ENCODE data around the gene LHX6.
A peak's percentile ranks its signal among the peaks of the same experiment; 100 is the strongest.

The LHX6 gene

DNA sequence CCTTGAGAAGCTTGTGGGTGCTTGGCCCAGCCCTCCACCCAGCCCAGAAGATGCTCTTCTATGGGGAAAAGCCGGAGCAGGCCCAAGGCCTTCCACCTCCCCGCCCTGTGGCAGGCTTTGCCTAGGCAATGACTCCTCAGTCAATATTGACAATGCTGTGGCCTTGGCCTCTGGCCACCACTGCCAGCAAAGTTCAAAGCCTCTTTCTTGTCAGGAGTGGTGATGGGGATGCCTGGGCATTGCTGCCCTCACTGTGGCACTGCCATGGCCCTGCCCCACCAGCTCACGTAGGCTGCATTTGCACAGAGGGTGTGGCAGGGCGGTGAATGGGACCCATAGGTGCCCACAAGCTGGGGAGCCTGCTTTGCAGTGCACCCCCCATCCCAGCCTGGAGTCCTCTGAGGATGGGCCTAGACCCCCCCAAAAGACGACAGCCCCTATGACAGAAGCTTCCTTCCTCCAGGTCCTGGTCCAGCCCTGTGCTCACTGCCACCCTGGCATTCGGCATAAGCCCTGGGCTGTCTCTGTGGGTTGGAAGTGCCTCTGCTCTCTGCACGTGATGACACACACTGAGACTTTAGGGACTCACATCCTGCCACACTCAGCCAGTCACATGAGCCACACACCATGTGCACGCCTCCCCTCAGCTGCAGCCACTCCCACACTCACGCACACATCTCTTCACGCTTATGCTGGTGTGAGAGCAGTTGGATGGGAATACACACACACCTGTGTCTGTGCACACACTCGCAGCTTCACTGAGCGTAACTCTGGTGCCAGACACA is 38.0 kb downstream of the LHX6 start:
- no peak for DNase-seq (ENCODE audit: low spot score)

DNA sequence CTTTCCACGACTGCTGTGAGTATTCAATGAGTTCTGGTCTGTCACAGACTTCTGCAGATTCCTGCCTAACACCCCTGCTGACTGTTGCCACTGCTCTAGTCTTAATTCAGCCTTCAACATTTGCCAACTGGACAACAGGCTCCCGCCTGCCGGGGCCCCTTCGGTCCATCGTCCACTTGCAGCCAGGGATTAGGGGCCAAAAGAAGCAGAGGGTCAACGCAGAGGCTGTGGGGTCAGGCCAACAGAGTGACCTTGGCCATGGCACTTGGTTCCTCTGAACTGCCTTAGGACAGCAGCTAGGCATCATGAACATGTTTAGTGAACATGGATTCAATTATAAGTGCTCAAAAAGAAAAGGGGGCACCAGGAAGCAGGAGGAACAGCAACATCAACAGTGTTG is 40.4 kb downstream of the LHX6 start:
- DNase-seq (ENCODE audit: low spot score), result no peak

DNA sequence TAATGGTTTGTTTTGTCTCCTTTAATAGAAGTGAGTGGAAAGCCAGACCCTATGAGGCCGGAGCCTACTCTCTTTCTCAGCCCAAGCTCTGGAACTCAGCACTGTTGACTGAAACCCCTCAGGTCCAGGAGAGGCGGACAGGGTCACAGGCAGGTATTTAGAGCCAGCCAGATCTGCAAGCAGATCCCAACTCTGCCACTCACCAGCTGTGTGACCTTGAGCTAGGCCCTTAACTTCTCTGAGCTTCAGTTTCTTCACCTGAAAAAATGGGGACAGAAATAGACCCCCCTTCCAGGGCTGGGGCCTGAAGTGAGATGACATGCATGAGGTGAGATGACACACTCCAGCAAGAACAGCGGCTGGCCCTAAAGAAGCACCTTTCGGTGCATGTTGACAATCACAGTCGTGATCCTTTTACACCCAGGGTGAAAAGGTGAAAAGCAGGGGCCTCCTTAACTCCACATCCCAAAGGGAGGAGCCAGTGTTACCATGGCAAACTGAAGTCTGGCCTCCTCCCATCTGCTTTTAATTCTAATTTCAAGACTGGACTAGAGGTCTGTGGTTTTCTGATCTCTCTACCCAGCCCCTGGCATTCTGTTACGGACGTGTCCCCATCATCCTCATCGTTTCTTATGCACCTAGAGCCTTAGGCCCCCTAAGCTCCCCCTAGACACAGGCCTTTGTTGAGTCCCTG is 41.8 kb downstream of the LHX6 start:
- DNase-seq (ENCODE audit: low spot score), result no peak

DNA sequence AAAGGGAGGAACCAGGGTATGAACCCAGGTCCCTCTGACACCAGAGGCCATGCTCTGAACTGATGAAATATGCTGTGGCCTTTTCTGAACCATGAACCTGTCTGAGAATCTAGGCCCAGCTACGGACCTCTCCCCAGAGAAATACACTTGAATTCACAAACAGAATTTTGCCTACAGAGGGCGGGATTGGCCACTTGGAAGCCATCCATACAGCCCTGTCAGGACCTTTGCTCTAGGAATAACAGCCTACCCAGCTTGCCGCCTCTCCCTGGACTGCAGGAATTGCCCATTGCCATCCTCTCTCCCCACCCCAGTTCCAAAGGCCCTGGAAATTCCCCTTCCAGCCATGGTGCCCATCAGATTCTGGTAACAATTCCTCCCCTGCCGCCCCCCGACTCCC is 42.5 kb downstream of the LHX6 start:
- peak; percentile 44 for DNase-seq (ENCODE audit: low spot score)

DNA sequence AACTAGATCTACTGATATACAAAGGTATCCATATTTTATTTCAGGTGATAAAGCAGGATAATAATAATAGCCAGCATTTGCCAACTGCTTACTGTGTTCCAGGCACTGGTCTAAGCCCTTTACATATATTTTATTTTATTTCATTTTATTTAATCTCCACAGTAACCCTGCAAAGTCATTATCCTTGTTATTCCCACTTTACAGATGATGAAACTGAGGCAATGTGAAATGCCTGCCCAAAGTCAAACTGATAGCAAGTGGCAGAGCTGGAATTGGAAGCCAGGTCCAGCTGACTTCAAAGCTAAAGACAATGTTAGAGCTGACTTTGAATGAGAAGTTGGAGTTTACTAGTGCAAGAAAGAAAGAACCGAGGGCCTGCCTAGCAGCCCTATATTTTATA is 44.2 kb downstream of the LHX6 start:
- DNase-seq (ENCODE audit: low spot score), result no peak

DNA sequence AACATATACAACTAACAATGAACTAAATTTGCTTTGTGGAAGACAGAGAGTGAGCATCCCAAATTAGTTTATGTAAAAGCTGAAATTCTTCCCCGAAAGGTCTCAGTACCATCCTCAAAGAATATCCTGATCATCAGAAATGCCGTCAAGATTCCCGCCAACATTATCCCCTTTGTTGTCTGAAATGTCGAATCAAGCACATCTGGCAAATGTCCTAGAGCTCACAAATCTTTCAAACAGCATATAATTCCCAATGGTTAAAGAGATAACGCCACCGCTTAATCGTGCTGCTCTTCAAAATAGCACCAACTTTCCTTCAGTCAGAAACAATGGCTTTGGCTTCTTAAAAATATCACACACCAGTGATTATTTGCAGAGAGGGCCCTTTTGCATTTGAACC is 45.3 kb downstream of the LHX6 start:
- no peak for DNase-seq (ENCODE audit: low spot score)

DNA sequence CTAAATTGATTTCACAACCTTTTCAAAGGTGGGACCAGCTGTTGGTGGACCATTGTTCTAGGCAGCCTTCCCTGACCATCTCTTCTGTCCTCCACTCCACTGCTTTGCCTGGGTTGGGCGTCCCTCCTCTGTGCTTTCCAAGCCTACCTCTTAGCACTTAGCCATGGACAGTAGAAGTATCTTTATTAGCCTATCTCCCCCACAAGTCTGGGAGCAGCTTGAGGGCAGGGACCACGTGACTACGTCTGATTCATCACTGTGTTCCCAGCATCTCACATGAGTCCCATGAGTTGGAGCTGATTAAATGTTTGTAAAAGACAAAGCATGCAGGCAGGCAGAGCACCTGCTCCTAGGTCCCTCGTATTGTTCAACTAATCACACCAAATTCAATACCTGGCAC is 48.1 kb downstream of the LHX6 start:
- DNase-seq (ENCODE audit: low spot score), result no peak

DNA sequence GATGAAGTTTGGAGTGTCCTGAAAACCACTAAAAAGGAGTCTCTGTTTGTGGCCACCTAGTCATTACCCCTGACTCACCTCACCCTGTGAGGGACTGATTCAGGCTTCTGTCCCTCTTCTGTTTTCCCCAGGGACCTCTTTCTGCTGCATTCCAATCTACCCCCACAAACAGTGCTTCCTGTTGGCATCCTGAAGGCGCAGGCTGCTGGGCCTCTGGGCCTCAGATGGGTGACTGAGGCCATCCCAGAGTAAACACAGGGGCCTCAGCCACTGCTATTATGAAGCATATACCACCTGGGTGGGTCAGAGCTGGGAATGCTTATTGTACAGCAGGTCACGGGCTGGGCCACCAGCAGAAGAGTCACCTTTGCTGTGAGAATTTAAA is 49.1 kb downstream of the LHX6 start:
- no peak for DNase-seq (ENCODE audit: low spot score)

DNA sequence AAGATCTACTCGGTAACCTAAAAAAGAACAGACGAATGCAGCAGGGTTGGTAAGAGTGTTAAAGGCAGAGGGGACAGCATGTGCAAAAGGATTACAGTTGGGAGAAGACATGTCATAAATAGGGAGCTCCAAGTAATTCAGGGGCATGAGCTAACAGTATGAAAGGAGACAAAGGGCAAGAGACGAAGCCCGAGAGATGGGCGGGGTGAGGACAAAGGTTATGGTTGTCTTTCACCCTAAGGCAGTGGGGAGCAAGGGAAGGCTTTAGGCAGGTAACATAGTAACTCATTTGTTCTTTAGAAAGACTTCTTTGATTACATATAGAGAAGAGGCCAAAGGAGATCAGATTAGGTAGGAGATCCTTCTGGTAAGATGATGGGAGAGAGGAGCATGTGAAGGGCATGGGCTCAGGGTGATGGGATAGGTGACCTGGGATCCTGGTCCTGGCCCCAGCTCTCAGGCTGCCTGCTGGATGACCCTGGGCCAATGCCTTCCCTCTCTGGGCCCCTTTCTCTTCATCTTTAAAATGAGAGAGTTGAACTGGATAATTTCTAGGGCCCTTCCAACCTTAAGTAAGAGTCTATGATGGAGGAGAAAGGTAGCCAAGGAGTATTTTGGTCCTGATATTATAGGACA is 49.6 kb downstream of the LHX6 start:
- DNase-seq (ENCODE audit: low spot score), result no peak

DNA sequence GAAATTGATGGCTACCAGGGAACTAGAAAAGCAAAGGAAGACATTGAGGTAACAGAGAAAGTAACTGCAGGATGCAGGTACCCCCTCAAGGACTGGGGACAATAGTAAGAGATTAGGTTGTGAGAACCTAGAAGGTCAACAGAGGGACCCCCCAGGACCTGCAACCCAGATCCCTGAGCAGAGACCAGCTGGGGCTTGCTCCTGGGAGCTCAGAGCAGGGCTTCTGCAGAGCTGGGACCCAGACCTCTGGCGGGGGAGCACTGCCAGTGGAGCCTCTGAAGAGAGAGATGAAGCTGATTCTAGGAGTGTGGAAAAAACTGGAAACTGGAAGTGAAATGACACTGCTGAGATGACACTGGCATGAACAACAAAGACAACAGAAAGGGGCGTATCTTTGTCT is 51.8 kb downstream of the LHX6 start:
- DNase-seq (ENCODE audit: low spot score), result no peak

DNA sequence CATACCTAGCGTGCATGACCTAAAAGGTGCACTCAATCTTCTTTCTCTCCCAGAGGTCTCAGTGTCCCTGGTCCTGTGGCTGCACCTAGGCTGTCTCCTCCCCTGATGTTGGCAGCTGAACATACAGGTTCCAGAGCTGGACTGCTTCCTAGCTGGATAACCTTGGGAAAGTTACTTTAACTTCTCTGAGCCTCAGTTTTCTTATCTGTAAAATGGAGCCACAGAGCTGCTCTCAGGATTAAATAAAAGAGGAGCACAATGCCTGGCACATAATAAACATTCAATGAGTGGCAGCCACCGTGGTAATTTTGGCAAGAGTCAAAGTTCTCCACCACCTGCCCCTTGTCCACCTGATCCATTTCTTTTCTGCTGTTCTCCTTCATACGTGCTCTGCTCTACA is 55.1 kb downstream of the LHX6 start:
- DNase-seq (ENCODE audit: low spot score), result no peak

DNA sequence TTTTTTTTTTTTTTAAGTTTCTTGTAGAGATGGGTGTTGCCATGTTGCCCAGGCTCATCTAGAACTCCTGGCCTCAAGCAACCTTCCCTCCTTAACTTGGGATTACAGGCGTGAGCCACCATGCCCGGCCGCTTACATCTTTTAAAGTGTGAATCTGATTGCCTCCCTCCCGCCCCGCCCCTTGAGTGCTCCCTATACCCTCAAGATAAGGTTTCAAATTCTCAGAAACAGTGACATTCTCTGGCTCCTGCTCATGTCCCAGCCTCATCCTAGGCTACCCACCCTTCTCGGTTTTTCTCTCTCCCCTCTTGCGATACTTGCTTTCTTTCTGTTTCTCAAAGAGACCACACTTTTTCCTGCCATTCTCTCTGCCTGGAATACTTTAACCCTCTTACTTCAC is 56.6 kb downstream of the LHX6 start:
- no peak for DNase-seq (ENCODE audit: low spot score)

DNA sequence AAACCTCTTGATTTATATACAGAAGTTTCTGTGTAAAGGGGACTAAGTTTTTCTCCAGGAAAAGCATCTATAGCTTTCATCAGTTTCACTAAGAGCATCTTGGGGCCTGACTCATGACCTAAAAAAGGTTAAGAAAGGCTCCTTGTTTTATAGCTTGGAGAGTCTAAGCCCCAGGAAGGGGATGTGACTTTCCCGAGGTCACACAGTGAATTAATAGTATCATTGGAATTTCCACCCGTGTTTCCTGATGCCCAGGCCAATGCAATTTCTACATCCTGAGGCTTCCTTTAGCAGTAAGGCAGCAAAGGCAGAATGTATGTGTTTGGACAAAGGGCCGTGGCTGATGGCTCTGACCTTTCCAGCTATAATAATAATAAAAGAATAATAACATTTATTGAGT is 60.4 kb downstream of the LHX6 start:
- no peak for DNase-seq (ENCODE audit: low spot score)

DNA sequence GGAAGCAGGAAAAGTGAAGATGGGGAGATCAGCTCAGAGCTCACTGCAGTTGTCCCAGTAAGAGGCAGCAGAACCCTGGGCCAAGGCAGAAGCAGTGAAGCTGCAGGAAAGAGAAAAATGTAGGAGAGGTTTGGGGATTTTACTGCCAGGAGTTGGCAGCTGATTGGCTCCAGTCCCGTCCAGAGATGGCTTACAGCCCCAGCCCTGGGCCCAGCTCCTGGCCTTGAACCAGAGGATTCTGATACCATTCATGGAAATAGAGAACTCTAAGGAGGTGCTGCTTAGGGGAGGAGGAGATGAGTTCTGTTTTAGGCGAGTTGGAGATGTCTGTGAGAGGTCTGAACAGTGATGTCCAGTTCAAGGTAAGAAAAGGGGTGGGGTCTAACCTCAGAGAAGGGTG is 64.5 kb downstream of the LHX6 start:
- DNase-seq (ENCODE audit: low spot score), result no peak

DNA sequence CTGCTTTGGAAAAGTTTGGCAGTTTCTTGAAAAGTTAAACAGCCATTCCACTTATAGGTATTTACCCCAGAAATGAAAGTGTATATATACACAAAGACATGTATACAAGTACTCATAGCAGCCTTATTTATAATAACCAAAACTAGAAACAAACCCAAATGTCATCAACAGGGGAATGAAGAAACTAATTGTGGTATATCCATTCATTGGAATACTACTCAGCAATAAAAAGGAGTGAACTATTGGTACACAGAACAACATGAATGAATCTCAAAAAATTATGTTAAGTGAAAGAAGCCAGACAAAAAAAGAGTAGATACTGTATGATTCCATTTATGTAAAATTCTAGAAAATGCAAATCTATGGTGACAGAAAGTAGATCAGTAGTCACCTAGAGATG is 66.3 kb downstream of the LHX6 start:
- no peak for DNase-seq (ENCODE audit: low spot score)

DNA sequence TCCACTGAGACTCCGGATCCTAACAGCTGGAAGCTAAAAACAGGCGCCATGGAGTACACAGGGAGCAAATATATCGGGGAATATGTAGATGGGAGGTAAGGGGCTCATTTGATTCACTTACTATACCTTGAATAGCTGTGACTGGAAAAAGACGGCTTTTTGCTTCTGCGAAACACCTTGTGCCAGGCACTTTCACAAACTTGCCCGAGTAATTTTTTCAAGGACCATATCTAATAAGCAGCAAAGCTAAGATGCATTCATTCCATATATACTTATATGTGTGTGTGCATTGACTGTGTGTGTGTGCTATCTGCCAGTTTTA is 68.9 kb downstream of the LHX6 start:
- no peak for DNase-seq (ENCODE audit: low spot score)

DNA sequence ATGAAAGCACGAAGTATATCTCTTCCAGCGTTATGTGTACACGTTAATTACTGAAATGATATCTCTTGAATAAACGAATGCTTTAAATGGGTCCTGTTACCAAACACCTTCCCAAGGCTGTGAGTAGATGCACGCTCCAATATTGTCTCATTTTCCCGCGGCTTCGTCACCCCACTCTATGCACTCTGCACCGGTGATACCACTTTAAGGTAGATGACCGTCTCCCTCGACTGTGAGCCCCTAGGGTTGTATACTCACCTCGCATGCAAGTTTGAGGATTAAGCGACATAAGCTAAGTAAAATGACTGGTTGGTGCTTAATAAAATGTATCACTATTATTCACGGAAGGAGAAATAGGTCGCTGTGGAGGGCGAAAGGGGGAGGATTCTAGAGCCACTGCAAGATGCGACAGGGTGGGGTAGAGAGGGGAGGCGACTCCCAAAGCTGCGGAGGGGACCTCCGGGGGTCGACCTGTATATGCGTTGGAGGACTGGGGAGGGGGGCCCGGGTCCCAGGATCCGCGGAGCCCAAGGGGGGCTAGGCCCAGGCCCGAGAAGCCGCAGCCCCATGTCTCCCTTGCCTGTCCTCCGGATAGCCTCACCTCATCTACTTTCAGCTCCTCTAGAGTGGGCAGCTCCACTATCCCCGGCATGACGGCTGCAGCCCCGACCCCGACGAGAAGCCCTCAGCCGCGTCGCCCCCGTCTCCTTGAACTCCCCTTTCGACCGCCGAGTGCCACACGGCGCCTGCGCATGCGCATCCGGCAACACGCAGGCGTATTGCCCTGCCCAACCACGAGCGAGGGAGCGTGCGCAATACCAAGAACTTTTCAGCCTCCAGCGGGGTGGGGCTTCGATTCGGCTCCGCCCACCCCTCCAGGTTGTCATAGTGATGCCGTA is 69.5 kb downstream of the LHX6 start, which contains the start of the genes MORN5 and NDUFA8:
TSS of gene MORN5 (plus strand) at position 883 of the 899 bp plus-strand sequence. CDS start 65 bp downstream, outside the sequence.
TSS of gene NDUFA8 (minus strand) at position 754 of the 899 bp plus-strand sequence. CDS start at position 652, 102 bp downstream.
- DNase-seq (ENCODE audit: low spot score), result peak; percentile 100

DNA sequence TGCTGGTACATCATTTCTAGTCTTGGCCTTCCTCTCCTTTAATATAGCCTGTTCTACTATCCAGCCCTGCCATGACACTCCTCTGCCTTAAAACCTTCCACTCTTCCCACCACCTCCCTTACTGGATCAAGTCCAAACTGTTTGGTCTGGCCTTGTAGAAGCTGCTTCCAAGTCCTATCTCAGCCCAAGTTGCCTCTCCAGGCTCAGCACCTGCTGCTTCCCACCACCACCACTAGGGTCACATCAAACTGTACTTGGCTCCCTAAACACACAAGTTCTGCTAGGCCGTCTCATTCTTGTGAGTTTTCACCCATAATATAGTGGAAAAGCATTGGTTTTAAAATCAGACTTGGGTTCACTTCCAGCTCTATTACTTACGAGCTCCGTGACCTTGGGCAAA is 70.6 kb downstream of the LHX6 start:
- DNase-seq (ENCODE audit: low spot score), result peak; percentile 53

DNA sequence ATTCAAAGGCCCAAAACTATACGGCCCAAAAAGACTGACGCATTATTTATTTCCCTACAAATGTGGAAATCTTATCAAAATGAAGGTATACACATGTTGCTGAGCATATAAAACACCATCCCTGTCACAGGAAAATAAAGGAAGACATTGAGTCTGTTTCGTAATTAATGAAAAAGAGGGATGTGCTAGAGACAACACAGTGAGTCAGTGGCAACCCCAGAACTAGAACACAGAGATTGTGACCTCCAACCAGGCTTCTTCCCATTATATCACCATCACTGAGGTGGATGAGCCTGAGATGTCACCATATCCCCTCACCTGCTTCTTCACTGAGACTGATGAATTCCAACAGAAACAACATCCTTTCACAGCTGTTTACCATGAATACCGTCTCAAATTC is 73.0 kb downstream of the LHX6 start:
- DNase-seq (ENCODE audit: low spot score), result no peak

Measured in iPS-NIHi11 (cell line).